ENCODE measurements around the gene PSG3.
"Not testable (repeated sequence)": the region's sequence is repeated elsewhere in the genome, so short reads cannot be mapped to it uniquely, and the experiment has no call there.

DNA sequence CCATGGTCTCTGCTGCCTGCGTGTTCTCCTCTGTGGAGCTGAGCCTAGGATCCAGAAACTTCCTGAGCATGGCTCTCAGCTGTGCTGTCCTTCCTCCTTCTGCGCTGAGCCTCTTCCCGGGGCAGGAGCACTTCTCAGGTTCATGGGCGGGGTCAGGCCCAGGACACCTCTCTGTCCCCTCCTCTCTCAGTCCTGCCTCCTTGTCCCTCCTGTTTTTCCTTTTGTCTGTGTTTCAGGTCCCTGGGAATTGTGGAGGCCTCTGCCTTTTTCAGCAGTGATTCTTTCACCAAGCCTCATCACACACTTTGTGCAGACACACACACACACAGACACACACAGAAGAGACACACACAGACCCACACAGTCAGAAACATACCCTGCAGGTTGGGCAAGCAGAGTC, at the start of gene PSG3:
- TF ChIP-seq EZH2 (IDR thresholded peaks at IDR 0.05; ENCODE audit: borderline replicate concordance, low read depth, low read length, severe bottlenecking) = not testable (repeated sequence)
- TF ChIP-seq, protein P1, sequence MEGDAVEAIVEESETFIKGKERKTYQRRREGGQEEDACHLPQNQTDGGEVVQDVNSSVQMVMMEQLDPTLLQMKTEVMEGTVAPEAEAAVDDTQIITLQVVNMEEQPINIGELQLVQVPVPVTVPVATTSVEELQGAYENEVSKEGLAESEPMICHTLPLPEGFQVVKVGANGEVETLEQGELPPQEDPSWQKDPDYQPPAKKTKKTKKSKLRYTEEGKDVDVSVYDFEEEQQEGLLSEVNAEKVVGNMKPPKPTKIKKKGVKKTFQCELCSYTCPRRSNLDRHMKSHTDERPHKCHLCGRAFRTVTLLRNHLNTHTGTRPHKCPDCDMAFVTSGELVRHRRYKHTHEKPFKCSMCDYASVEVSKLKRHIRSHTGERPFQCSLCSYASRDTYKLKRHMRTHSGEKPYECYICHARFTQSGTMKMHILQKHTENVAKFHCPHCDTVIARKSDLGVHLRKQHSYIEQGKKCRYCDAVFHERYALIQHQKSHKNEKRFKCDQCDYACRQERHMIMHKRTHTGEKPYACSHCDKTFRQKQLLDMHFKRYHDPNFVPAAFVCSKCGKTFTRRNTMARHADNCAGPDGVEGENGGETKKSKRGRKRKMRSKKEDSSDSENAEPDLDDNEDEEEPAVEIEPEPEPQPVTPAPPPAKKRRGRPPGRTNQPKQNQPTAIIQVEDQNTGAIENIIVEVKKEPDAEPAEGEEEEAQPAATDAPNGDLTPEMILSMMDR (IDR thresholded peaks at IDR 0.05; ENCODE audit: borderline replicate concordance, extremely low read depth, low read length, poor library complexity, severe bottlenecking) = not testable (repeated sequence)

All from DND-41 (cell line).